Upper lobe of left lung (tissue), 6 donors: Measurements from ENCODE around the gene MYOF. TPM values are rescaled to one million over a fixed set of nuclear protein-coding genes. Genes with fewer than 3 reads are reported as not detected.

Experiments
- ATAC-seq, 2 donors: fragments of 200-7000 bp; cut with Tn5 transposase; one replicate each; pipeline ENCODE4 v1.9.1; 2022; ENCODE audit warnings: mild to moderate bottlenecking in 2 of 2, moderate library complexity in 2 of 2; ENCODE audit not compliant: low FRiP score in 2 of 2
- DNase-seq, 2 donors: peaks; one replicate each; pipeline ENCODE4 v3.0.0-alpha.2; 2019 to 2020
- H3K27ac ChIP-seq, 4 donors: fragments of 200-600 bp; sonication (generic); one replicate each; pipeline ENCODE4 v1.5.1; 2016 to 2019
- H3K27me3 ChIP-seq, 4 donors: fragments of 200-600 bp; sonication (generic); one replicate each; pipeline ENCODE4 v1.5.1; 2017 to 2019
- H3K36me3 ChIP-seq, 4 donors: fragments of 200-600 bp; sonication (generic); one replicate each; pipeline ENCODE4 v1.5.1; 2016 to 2019
- H3K4me1 ChIP-seq, 4 donors: fragments of 200-600 bp; sonication (generic); one replicate each; pipeline ENCODE4 v1.5.1; 2018 to 2019
- H3K4me3 ChIP-seq, 4 donors: fragments of 200-600 bp; sonication (generic); one replicate each; pipeline ENCODE4 v1.5.1; 2017 to 2019; ENCODE audit warnings: mild to moderate bottlenecking in 2 of 4, moderate library complexity in 1 of 4
- H3K9me3 ChIP-seq, 4 donors: fragments of 200-600 bp; sonication (generic); one replicate each; pipeline ENCODE4 v1.5.1; 2018 to 2019
- EP300 ChIP-seq, 4 donors: sonication (generic); formaldehyde crosslinking; IDR thresholded peaks; one replicate each; pipeline ENCODE4 v1.5.1; 2017; ENCODE audit warnings: antibody characterized with exemption in 4 of 4, control low read depth in 2 of 4
- POLR2A ChIP-seq, 4 donors: fragments of 450-650 bp; IDR thresholded peaks; one replicate each; pipeline ENCODE4 v1.5.1; 2016 to 2017; ENCODE audit warnings: antibody characterized with exemption in 4 of 4, mild to moderate bottlenecking in 2 of 4
- POLR2AphosphoS5 ChIP-seq, 2 donors: sonication (generic); formaldehyde crosslinking; IDR thresholded peaks; one replicate each; pipeline ENCODE4 v1.5.1; 2017; ENCODE audit warnings: antibody characterized with exemption in 2 of 2
- WGBS, 2 donors: methylation state at CpG; one replicate each; pipeline ENCODE4 v1.1.5; 2017 to 2018; 5-methylcytosine and 5-hydroxymethylcytosine counted together
- total RNA-seq, 6 donors: library from RNA; depleted of rRNA in 4 of 6; stranded (reverse); fragments of >200 nt in 4 of 6; gene quantifications; one replicate each; pipeline versions ENCODE4 v1.1.0 to v1.2.1, GENCODE V29; 2016 to 2021
- TF ChIP-seq, protein P1 (sequence below), 6 experiments: fragments of 450-650 bp in 4 of 6; fragments of 200-600 bp in 2 of 6; sonication (generic) in 2 of 6; IDR thresholded peaks; one replicate each; pipeline ENCODE4 v1.5.1; 2016 to 2019; ENCODE audit warnings: antibody characterized with exemption in 6 of 6
- donor health status: DM: no; HTN: no; CAD: no; lungs with moderate emphysema.
- donor health status: DM: no; HTN: yes; CAD: no; lungs with severe emphysema.

MYOF gene
- total RNA-seq, 6 donors from 2014 or later: 83.9 to 168 (median 129) TPM

DNA sequence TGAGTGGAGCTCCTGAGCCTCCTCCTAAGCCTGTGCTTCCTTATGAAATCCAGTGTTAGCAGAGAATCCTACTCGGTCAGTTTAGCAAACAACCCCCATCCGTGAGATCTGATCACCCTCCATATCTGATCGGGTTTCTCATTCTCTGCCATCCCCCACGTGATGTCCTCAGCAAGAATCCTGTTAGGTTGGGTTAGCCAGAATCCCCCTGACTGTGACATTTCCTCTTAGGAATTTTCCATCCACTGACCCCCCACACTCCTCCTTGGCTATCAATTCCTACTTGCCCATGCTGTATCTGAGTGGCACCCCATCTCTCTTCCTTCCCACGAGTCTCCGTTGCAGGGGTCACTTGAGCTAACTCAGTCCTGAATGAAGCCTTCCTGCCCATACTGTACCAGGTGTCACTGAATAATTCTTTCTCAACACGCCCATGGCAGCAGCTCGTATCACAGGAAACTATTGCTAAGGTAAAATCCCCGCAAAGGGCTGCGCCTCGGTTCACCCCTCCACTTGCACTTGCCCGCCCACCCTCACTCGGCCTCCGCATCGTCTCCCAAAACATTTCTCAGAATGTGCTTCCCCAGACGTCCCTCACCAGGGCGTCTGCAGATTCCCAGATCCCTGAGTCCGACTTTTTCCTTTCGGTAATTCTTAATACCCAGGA is 44.1 kb downstream of the MYOF start:
- WGBS, 2 donors: 78% methylated on average over 19 of the region's 19 CpGs
- DNase-seq (no peak), ATAC-seq (peak in 1 of 2 donors; percentile 3)

GRCh38 chr10:93437086-93437945 is 44.8 kb downstream of the MYOF start:
- H3K4me1 ChIP-seq: peaks cover 62 to 77% (median 75%) of the 10 kb centered on the region in 4 donors

More for the DNA sequence above, 44.1 kb downstream of the MYOF start:
- Histone ChIP-seq H3K4me1 (peaks cover 67 to 84% (median 81%) of the 10 kb centered on the region in 4 donors), H3K9me3 (no peaks in the 10 kb centered on the region), H3K4me3 (peak overlapping the region in 1 of 4 donors; percentile 5), H3K27ac (peak overlapping the region; percentile 95 to 97 (median 96)), H3K27me3 (no peaks in the 10 kb centered on the region), H3K36me3 (no peaks in the 10 kb centered on the region)
- TF ChIP-seq, protein P1, sequence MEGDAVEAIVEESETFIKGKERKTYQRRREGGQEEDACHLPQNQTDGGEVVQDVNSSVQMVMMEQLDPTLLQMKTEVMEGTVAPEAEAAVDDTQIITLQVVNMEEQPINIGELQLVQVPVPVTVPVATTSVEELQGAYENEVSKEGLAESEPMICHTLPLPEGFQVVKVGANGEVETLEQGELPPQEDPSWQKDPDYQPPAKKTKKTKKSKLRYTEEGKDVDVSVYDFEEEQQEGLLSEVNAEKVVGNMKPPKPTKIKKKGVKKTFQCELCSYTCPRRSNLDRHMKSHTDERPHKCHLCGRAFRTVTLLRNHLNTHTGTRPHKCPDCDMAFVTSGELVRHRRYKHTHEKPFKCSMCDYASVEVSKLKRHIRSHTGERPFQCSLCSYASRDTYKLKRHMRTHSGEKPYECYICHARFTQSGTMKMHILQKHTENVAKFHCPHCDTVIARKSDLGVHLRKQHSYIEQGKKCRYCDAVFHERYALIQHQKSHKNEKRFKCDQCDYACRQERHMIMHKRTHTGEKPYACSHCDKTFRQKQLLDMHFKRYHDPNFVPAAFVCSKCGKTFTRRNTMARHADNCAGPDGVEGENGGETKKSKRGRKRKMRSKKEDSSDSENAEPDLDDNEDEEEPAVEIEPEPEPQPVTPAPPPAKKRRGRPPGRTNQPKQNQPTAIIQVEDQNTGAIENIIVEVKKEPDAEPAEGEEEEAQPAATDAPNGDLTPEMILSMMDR (IDR thresholded peaks at IDR 0.05): no peak
- no peak for TF ChIP-seq POLR2AphosphoS5 (IDR thresholded peaks at IDR 0.05)
- no peak for TF ChIP-seq POLR2A (IDR thresholded peaks at IDR 0.05)
- no peak for TF ChIP-seq EP300 (IDR thresholded peaks at IDR 0.05)

GRCh38 chr10:93436591-93437085 is 45.5 kb downstream of the MYOF start:
- H3K27ac ChIP-seq: peak overlapping the region; percentile 95 to 97 (median 96)
- no peak for DNase-seq
- H3K27me3 ChIP-seq: no peaks in the 10 kb centered on the region
- 42 to 49% methylated on average over 4 of the region's 4 CpGs for WGBS, 2 donors
- peaks cover 58 to 71% (median 68%) of the 10 kb centered on the region in 4 donors for H3K4me1 ChIP-seq
- TF ChIP-seq POLR2AphosphoS5 (IDR thresholded peaks at IDR 0.05) (peak in 1 of 2 donors; percentile 28), POLR2A (IDR thresholded peaks at IDR 0.05) (no peak), EP300 (IDR thresholded peaks at IDR 0.05) (peak in 3 of 4 donors; percentile 28 to 48 (median 41))
- TF ChIP-seq, protein P1 (IDR thresholded peaks at IDR 0.05): no peak
- no peak overlapping the region for H3K4me3 ChIP-seq
- no peaks in the 10 kb centered on the region for H3K36me3 ChIP-seq
- ATAC-seq: peak; percentile 78 to 86
- no peaks in the 10 kb centered on the region for H3K9me3 ChIP-seq

More at GRCh38 chr10:93437086-93437945, 44.8 kb downstream of the MYOF start:
- peak overlapping the region; percentile 95 to 97 (median 96) for H3K27ac ChIP-seq
- H3K4me3 ChIP-seq: peak overlapping the region in 1 of 4 donors; percentile 5
- WGBS, 2 donors: 32 to 38% methylated on average over 13 to 18 of the region's 18 CpGs
- H3K27me3 ChIP-seq: no peaks in the 10 kb centered on the region
- TF ChIP-seq, protein P1 (IDR thresholded peaks at IDR 0.05): no peak
- TF ChIP-seq POLR2A (IDR thresholded peaks at IDR 0.05) (peak in 2 of 4 donors; percentile 43 to 60), EP300 (IDR thresholded peaks at IDR 0.05) (peak in 1 of 4 donors; percentile 89), POLR2AphosphoS5 (IDR thresholded peaks at IDR 0.05) (peak; percentile 69 to 70)
- H3K36me3 ChIP-seq: no peaks in the 10 kb centered on the region
- DNase-seq (peak in 1 of 2 donors; percentile 87), ATAC-seq (peak; percentile 93 to 94)
- H3K9me3 ChIP-seq: no peaks in the 10 kb centered on the region

GRCh38 chr10:93435621-93436397 is 46.3 kb downstream of the MYOF start:
- Histone ChIP-seq H3K4me1 (peaks cover 53 to 62% (median 60%) of the 10 kb centered on the region in 4 donors), H3K36me3 (no peaks in the 10 kb centered on the region), H3K4me3 (no peak overlapping the region), H3K9me3 (no peaks in the 10 kb centered on the region), H3K27me3 (no peaks in the 10 kb centered on the region), H3K27ac (peak overlapping the region; percentile 95 to 97 (median 96))
- peak in 1 of 4 donors; percentile 46 for TF ChIP-seq EP300 (IDR thresholded peaks at IDR 0.05)
- TF ChIP-seq, protein P1 (IDR thresholded peaks at IDR 0.05): no peak
- WGBS, 2 donors: 50 to 52% methylated on average over 5 of the region's 5 CpGs
- ATAC-seq: peak; percentile 24 to 40
- peak in 1 of 2 donors; percentile 56 for DNase-seq
